HCT116 (cell line): ENCODE results near the gene EHD4. TPM values are rescaled to one million over a fixed set of nuclear protein-coding genes. Genes with fewer than 3 reads are reported as not detected.

Source experiments
- ATAC-seq: fragments of 200-7000 bp; cut with Tn5 transposase; 2 replicates; pipeline ENCODE4 v1.9.1; 2020; ENCODE audit warnings: mild to moderate bottlenecking, moderate library complexity
- BruUV-seq: library from RNA; stranded (reverse); fragments of 400-500 nt; replicated peaks from 2 replicates; lab custom pipeline; 2021; lab: Mats Ljungman, UMichigan
- CTCF ChIA-PET: fragments of 300-600 bp; sonication (Branson Sonifier 250); formaldehyde crosslinking; loops from one replicate; lab custom pipeline; 2021; ENCODE audit warnings: antibody characterized with exemption; lab: Charles Lee
- POLR2A ChIA-PET: fragments of 300-600, 350-600 bp; sonication (Branson Sonifier 250); formaldehyde crosslinking; loops from one replicate; lab custom pipeline; 2021; ENCODE audit warnings: antibody characterized with exemption; lab: Charles Lee
- RAD21 ChIA-PET, 2 experiments: fragments of 300-600 bp; sonication (Branson Sonifier 250); formaldehyde crosslinking; loops; one replicate each; lab custom pipeline; 2023; ENCODE audit warnings: low total read pairs in 2 of 2; ENCODE audit not compliant: uncharacterized antibody in 2 of 2, unreplicated experiment in 2 of 2, low non-redundant PET in 1 of 2; lab: Charles Lee
- DNase-seq: peaks from one replicate; pipeline ENCODE4 v3.0.0-alpha.2; 2010; ENCODE audit warnings: low read depth, low spot score
- H2AFZ ChIP-seq: fragments of 200-600 bp; shearing (Covaris generic), sonication (generic); 2 replicates; pipeline ENCODE4 v1.6.1; 2017; ENCODE audit warnings: low read depth, mixed run types, mixed read lengths, antibody characterized with exemption, low read length; ENCODE audit not compliant: poor library complexity, severe bottlenecking
- H3K27ac ChIP-seq: 2 replicates; pipeline ENCODE4 v1.5.1; 2012; ENCODE audit warnings: low read depth, low read length
- H3K27me3 ChIP-seq: fragments of 200-600 bp; sonication (generic); 2 replicates; pipeline ENCODE4 v1.6.1; 2016; ENCODE audit warnings: mixed run types, low read length, mixed read lengths; ENCODE audit not compliant: insufficient read depth
- H3K36me3 ChIP-seq, 2 experiments: fragments of 200-500 bp in 1 of 2; fragments of 200-600 bp in 1 of 2; sonication (Bioruptor generic) in 1 of 2; sonication (generic) in 1 of 2; 2 replicates each; pipeline versions ENCODE4 v1.5.1 to v1.6.1; 2014 to 2016; ENCODE audit warnings: low read length in 2 of 2, inconsistent platforms in 1 of 2, mixed read lengths in 1 of 2, mixed run types in 1 of 2; ENCODE audit not compliant: insufficient read depth in 2 of 2, control insufficient read depth in 1 of 2
- H3K4me1 ChIP-seq, 2 experiments: fragments of 200-600 bp in 1 of 2; sonication (generic) in 1 of 2; 2 replicates each; pipeline versions ENCODE4 v1.5.1 to v1.6.1; 2012 to 2017; ENCODE audit warnings: low read length in 2 of 2, inconsistent platforms in 1 of 2, mild to moderate bottlenecking in 1 of 2, mixed read lengths in 1 of 2, mixed run types in 1 of 2, moderate library complexity in 1 of 2; ENCODE audit not compliant: insufficient read depth in 2 of 2, control insufficient read depth in 1 of 2
- H3K4me2 ChIP-seq: fragments of 200-600 bp; sonication (generic); 2 replicates; pipeline ENCODE4 v1.6.1; 2017; ENCODE audit warnings: mixed run types, low read length, mixed read lengths
- H3K4me3 ChIP-seq, 2 experiments: fragments of 200-600 bp in 1 of 2; sonication (generic) in 1 of 2; replicated peaks in 1 of 2; 2 replicates each; pipeline ENCODE4 v1.5.1; 2011 to 2016; ENCODE audit warnings: low read length in 2 of 2, control low read depth in 1 of 2, low read depth in 1 of 2, mild to moderate bottlenecking in 1 of 2, mixed read lengths in 1 of 2, mixed run types in 1 of 2
- H3K79me2 ChIP-seq: fragments of 200-600 bp; sonication (generic); 2 replicates; pipeline ENCODE4 v1.6.1; 2017; ENCODE audit warnings: mild to moderate bottlenecking, mixed run types, low read length, moderate library complexity, mixed read lengths; ENCODE audit not compliant: insufficient read depth
- H3K9ac ChIP-seq: fragments of 200-600 bp; sonication (generic); 2 replicates; pipeline ENCODE4 v1.6.1; 2016; ENCODE audit warnings: low read length, mixed read lengths
- H3K9me2 ChIP-seq: fragments of 200-600 bp; sonication (generic), shearing (Covaris generic); 2 replicates; pipeline ENCODE4 v1.6.1; 2017; ENCODE audit warnings: mixed run types, mild to moderate bottlenecking, moderate library complexity; ENCODE audit not compliant: insufficient read depth
- H3K9me3 ChIP-seq, 2 experiments: fragments of 200-500 bp in 1 of 2; fragments of 200-600 bp in 1 of 2; sonication (Bioruptor generic) in 1 of 2; sonication (generic) in 1 of 2; 2 replicates each; pipeline ENCODE4 v1.6.1; 2014 to 2017; ENCODE audit warnings: low read length in 2 of 2, mixed read lengths in 2 of 2, inconsistent platforms in 1 of 2, low read depth in 1 of 2, mild to moderate bottlenecking in 1 of 2, mixed run types in 1 of 2, moderate library complexity in 1 of 2; ENCODE audit not compliant: control insufficient read depth in 1 of 2, insufficient read depth in 1 of 2
- H4K20me1 ChIP-seq: fragments of 200-600 bp; sonication (generic), shearing (Covaris generic); 2 replicates; pipeline ENCODE4 v1.6.1; 2017; ENCODE audit warnings: mixed run types, mild to moderate bottlenecking, moderate library complexity; ENCODE audit not compliant: insufficient read depth
- POLR2A ChIP-seq: IDR thresholded peaks from 2 replicates; pipeline ENCODE4 v1.7.0; 2011; ENCODE audit warnings: borderline replicate concordance; ENCODE audit not compliant: insufficient read depth, insufficient read length; ENCODE audit errors: extremely low read depth
- RAD21 ChIP-seq: IDR thresholded peaks from 2 replicates; pipeline ENCODE4 v1.6.1; 2012; ENCODE audit warnings: low read depth, mild to moderate bottlenecking
- SP1 ChIP-seq: IDR thresholded peaks from 2 replicates; pipeline ENCODE4 v1.6.1; 2012; ENCODE audit warnings: low read depth
- YY1 ChIP-seq: IDR thresholded peaks from 2 replicates; pipeline ENCODE4 v1.6.1; 2011; ENCODE audit warnings: low read length, low read depth, moderate library complexity, mild to moderate bottlenecking; ENCODE audit not compliant: insufficient replicate concordance; ENCODE audit errors: extremely low read depth
- intact Hi-C: fragments of 100-400 bp; cut with micrococcal nuclease; formaldehyde crosslinking; loops from 2 replicates; pipeline ENCODE4 v1.10.0; 2022
- total RNA-seq: library from RNA; stranded (reverse); gene quantifications from one replicate; pipeline ENCODE4 v1.2.1, GENCODE V29; 2021; ENCODE audit not compliant: unreplicated experiment
- TF ChIP-seq, protein P1 (sequence below), 3 experiments: fragments of 200-600 bp in 1 of 3; sonication (generic) in 1 of 3; IDR thresholded peaks in 2 of 3; conservative IDR thresholded peaks in 1 of 3; 2 replicates each; pipeline ENCODE4 v1.5.1; 2012 to 2017; ENCODE audit warnings: low read depth in 2 of 3, low read length in 2 of 3, antibody characterized with exemption in 1 of 3, borderline replicate concordance in 1 of 3, control low read depth in 1 of 3, mild to moderate bottlenecking in 1 of 3, mixed read lengths in 1 of 3, mixed run types in 1 of 3, moderate library complexity in 1 of 3; ENCODE audit not compliant: insufficient read depth in 1 of 3
- TF ChIP-seq, protein P2 (sequence below): IDR thresholded peaks from 2 replicates; pipeline ENCODE4 v1.6.1; 2012; ENCODE audit warnings: low read depth
- TF ChIP-seq, protein P3 (sequence below): IDR thresholded peaks from 2 replicates; pipeline ENCODE4 v1.6.1; 2012

The EHD4 gene
- total RNA-seq, 1 experiment from 2014 or later: 28.0 TPM

DNA sequence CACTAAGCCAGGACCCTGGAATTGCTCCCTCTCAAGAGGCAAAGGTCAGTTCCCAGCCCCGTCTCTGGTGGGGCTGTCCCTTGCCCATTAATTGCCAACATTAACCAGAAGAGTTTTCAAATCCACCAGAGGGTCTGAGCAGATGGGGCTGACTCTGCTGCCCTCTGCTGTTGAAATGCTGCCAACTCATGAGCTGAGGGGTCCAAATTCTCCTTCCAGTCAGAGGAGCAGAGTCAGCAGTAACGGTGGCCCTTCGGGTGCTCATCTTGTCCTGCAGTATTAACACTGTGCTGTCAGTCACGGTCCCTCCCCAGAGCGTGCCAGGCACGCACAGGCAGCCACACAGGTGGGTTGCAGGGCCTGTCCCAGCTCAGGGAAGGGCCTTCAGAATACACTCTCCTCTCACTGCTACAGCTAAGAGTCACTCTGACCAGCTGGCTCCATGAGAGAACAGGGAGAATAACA, 67.8 kb downstream of the EHD4 start:
- Histone ChIP-seq H3K9ac (no peak overlapping the region), H4K20me1 (no peaks in the 10 kb centered on the region), H3K4me3 (no peak overlapping the region), H3K9me3 (no peaks in the 10 kb centered on the region), H3K79me2 (no peaks in the 10 kb centered on the region), H3K27me3 (no peaks in the 10 kb centered on the region), H3K4me2 (no peak overlapping the region), H2AFZ (no peak overlapping the region), H3K27ac (no peak overlapping the region), H3K9me2 (no peaks in the 10 kb centered on the region), H3K36me3 (peaks cover 11 to 12% of the 10 kb centered on the region in 2 experiments; a peak in 2 of 4 replicates), H3K4me1 (no peaks in the 10 kb centered on the region)
- no TSS peak for BruUV-seq
- TF ChIP-seq SP1 (no peak), RAD21 (peak; percentile 89)
- TF ChIP-seq, protein P1, sequence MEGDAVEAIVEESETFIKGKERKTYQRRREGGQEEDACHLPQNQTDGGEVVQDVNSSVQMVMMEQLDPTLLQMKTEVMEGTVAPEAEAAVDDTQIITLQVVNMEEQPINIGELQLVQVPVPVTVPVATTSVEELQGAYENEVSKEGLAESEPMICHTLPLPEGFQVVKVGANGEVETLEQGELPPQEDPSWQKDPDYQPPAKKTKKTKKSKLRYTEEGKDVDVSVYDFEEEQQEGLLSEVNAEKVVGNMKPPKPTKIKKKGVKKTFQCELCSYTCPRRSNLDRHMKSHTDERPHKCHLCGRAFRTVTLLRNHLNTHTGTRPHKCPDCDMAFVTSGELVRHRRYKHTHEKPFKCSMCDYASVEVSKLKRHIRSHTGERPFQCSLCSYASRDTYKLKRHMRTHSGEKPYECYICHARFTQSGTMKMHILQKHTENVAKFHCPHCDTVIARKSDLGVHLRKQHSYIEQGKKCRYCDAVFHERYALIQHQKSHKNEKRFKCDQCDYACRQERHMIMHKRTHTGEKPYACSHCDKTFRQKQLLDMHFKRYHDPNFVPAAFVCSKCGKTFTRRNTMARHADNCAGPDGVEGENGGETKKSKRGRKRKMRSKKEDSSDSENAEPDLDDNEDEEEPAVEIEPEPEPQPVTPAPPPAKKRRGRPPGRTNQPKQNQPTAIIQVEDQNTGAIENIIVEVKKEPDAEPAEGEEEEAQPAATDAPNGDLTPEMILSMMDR (IDR thresholded peaks at IDR 0.05 in 2 of 3, conservative IDR thresholded peaks at IDR 0.05 in 1 of 3; ENCODE audit: borderline replicate concordance in 1 of 3, insufficient read depth in 1 of 3, low read depth in 2 of 3, low read length in 2 of 3): peak; percentile 68 to 92 (median 86)
- CTCF ChIA-PET: interaction anchor here (0.6 to 2.4 kb wide), 19 partner anchors 9 to 439 kb away, joined by 3 to 52 read pairs (median 4); partner anchors contain the start of genes EHD4, MAPKBP1 and SPTBN5
- DNase-seq (peak; percentile 34), ATAC-seq (peak; percentile 91)
- POLR2A ChIA-PET: interaction anchor here (1.3 kb wide), 1 partner anchor 130 kb away, joined by 4 read pairs; the partner anchor contains the start of gene MAPKBP1
- RAD21 ChIA-PET: interaction anchor here (0.6 to 1.5 kb wide), 5 partner anchors 9 to 301 kb away, joined by 3 to 16 read pairs (median 4); partner anchors contain the start of gene MAPKBP1 (in 1 of the 2)
- intact Hi-C loops: loop anchor here (2.0 to 10.0 kb wide), 4 partner anchors 77 to 437 kb away; partner anchors contain the start of genes JMJD7 and MAPKBP1

DNA sequence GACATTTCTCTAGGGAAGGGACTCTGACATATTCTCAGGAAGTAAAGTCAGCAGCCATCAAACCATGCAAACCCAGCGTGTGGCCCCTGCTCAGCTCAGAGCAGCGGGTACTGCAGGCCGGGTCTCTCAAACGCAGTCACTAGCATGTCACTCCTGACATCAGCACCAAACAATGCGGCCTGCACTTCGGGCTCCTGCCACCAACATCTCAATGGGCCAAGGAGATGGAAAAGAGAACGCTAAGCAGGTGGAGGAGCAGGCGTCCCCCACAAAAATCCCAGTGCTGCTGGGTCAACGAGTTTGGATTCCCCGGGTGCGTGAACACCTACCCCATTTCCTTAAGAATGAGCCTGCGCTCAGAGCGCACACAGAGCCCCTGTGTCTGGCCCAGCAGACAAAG, 68.6 kb downstream of the EHD4 start:
- no TSS peak for BruUV-seq
- no peaks in the 10 kb centered on the region for H4K20me1 ChIP-seq
- TF ChIP-seq, protein P2, sequence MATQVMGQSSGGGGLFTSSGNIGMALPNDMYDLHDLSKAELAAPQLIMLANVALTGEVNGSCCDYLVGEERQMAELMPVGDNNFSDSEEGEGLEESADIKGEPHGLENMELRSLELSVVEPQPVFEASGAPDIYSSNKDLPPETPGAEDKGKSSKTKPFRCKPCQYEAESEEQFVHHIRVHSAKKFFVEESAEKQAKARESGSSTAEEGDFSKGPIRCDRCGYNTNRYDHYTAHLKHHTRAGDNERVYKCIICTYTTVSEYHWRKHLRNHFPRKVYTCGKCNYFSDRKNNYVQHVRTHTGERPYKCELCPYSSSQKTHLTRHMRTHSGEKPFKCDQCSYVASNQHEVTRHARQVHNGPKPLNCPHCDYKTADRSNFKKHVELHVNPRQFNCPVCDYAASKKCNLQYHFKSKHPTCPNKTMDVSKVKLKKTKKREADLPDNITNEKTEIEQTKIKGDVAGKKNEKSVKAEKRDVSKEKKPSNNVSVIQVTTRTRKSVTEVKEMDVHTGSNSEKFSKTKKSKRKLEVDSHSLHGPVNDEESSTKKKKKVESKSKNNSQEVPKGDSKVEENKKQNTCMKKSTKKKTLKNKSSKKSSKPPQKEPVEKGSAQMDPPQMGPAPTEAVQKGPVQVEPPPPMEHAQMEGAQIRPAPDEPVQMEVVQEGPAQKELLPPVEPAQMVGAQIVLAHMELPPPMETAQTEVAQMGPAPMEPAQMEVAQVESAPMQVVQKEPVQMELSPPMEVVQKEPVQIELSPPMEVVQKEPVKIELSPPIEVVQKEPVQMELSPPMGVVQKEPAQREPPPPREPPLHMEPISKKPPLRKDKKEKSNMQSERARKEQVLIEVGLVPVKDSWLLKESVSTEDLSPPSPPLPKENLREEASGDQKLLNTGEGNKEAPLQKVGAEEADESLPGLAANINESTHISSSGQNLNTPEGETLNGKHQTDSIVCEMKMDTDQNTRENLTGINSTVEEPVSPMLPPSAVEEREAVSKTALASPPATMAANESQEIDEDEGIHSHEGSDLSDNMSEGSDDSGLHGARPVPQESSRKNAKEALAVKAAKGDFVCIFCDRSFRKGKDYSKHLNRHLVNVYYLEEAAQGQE: no peak
- TF ChIP-seq, protein P3, sequence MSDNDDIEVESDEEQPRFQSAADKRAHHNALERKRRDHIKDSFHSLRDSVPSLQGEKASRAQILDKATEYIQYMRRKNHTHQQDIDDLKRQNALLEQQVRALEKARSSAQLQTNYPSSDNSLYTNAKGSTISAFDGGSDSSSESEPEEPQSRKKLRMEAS: no peak
- no peak for TF ChIP-seq YY1
- TF ChIP-seq POLR2A: no peak
- TF ChIP-seq, protein P1 (IDR thresholded peaks at IDR 0.05 in 2 of 3, conservative IDR thresholded peaks at IDR 0.05 in 1 of 3; ENCODE audit: borderline replicate concordance in 1 of 3, insufficient read depth in 1 of 3, low read depth in 2 of 3, low read length in 2 of 3): no peak
- TF ChIP-seq SP1: no peak

More for the DNA sequence above, 68.6 kb downstream of the EHD4 start:
- Histone ChIP-seq H3K4me3 (no peak overlapping the region), H3K9me2 (no peaks in the 10 kb centered on the region), H3K36me3 (peaks cover 8 to 10% of the 10 kb centered on the region in 2 experiments; a peak in 2 of 4 replicates), H3K27me3 (no peaks in the 10 kb centered on the region), H3K4me1 (no peaks in the 10 kb centered on the region), H3K9me3 (no peaks in the 10 kb centered on the region), H3K9ac (no peak overlapping the region), H3K27ac (no peak overlapping the region), H3K79me2 (no peaks in the 10 kb centered on the region), H3K4me2 (no peak overlapping the region), H2AFZ (no peak overlapping the region)
- POLR2A ChIA-PET: no interaction called here
- RAD21 ChIA-PET: interaction anchor here in 1 of 2 experiments (1.5 kb wide), 1 partner anchor 131 kb away, joined by 5 read pairs; no protein-coding TSS in a partner anchor
- CTCF ChIA-PET: interaction anchor here (1.3 to 2.4 kb wide), 3 partner anchors 9 to 300 kb away, joined by 9 to 52 read pairs (median 20); partner anchors contain the start of gene MAPKBP1
- intact Hi-C loops: loop anchor here (2.0 to 10.0 kb wide), 4 partner anchors 76 to 436 kb away; partner anchors contain the start of genes JMJD7 and MAPKBP1
- DNase-seq (no peak), ATAC-seq (no peak)
